Common myeloid progenitor, CD34-positive (primary cell): Measurements from ENCODE around the gene SMIM14.
"Not testable (repeated sequence)": the region's sequence is repeated elsewhere in the genome, so short reads cannot be mapped to it uniquely, and the experiment has no call there.

Experiments
- CTCF ChIA-PET: fragments of 350-600 bp; sonication (Branson Sonifier 250); formaldehyde crosslinking; loops from one replicate; lab custom pipeline; 2021; ENCODE audit warnings: antibody characterized with exemption; lab: Charles Lee
- POLR2A ChIA-PET: fragments of 350-600 bp; sonication (Branson Sonifier 250); formaldehyde crosslinking; loops from one replicate; lab custom pipeline; 2021; ENCODE audit warnings: antibody characterized with exemption; lab: Charles Lee
- DNase-seq, 3 donors: peaks; one replicate each; pipeline versions ENCODE4 v3.0.0 to v3.0.0-alpha.2; 2013
- H3K27ac ChIP-seq, 2 experiments: 1 replicate in 1 of 2; 2 replicates in 1 of 2; pipeline ENCODE4 v1.7.0; 2013; ENCODE audit warnings: inconsistent platforms in 2 of 2, low read length in 2 of 2, mild to moderate bottlenecking in 2 of 2, low read depth in 1 of 2, moderate library complexity in 1 of 2; ENCODE audit not compliant: severe bottlenecking in 2 of 2, insufficient read depth in 1 of 2, poor library complexity in 1 of 2
- H3K27me3 ChIP-seq, 5 experiments: replicated peaks in 2 of 5; 1 replicate in 3 of 5; 2 replicates in 2 of 5; pipeline versions ENCODE4 v1.6.1 to v1.7.0; 2013; ENCODE audit warnings: low read length in 4 of 5, mild to moderate bottlenecking in 2 of 5, moderate library complexity in 2 of 5, inconsistent platforms in 1 of 5; ENCODE audit not compliant: insufficient read depth in 5 of 5, control insufficient read depth in 4 of 5
- H3K36me3 ChIP-seq, 4 experiments: 1 replicate in 2 of 4; 2 replicates in 2 of 4; pipeline versions ENCODE4 v1.6.1 to v1.7.0; 2013; ENCODE audit warnings: low read length in 3 of 4, control low read depth in 1 of 4, mild to moderate bottlenecking in 1 of 4; ENCODE audit not compliant: control insufficient read depth in 4 of 4, insufficient read depth in 4 of 4
- H3K4me1 ChIP-seq, 4 experiments: 1 replicate in 3 of 4; 2 replicates in 1 of 4; pipeline versions ENCODE4 v1.6.1 to v1.7.1; 2013; ENCODE audit warnings: low read length in 3 of 4, mild to moderate bottlenecking in 3 of 4, control low read depth in 1 of 4, inconsistent platforms in 1 of 4, moderate library complexity in 1 of 4; ENCODE audit not compliant: control insufficient read depth in 4 of 4, insufficient read depth in 4 of 4; ENCODE audit errors: control extremely low read depth in 1 of 4
- H3K4me3 ChIP-seq, 7 experiments: 1 replicate in 4 of 7; 2 replicates in 3 of 7; pipeline versions ENCODE4 v1.5.1 to v1.7.0; 2013; ENCODE audit warnings: mild to moderate bottlenecking in 7 of 7, low read length in 6 of 7, moderate library complexity in 6 of 7, inconsistent platforms in 2 of 7, low read depth in 2 of 7, control low read depth in 1 of 7; ENCODE audit not compliant: insufficient read depth in 4 of 7, control insufficient read depth in 1 of 7; ENCODE audit errors: extremely low read depth in 1 of 7
- H3K9me3 ChIP-seq, 5 experiments: 1 replicate in 4 of 5; 2 replicates in 1 of 5; pipeline versions ENCODE4 v1.6.1 to v1.7.1; 2013; ENCODE audit warnings: low read length in 4 of 5, mild to moderate bottlenecking in 2 of 5, inconsistent platforms in 1 of 5, low read depth in 1 of 5, moderate library complexity in 1 of 5; ENCODE audit not compliant: control insufficient read depth in 4 of 5, insufficient read depth in 2 of 5; ENCODE audit errors: control extremely low read depth in 1 of 5
- WGBS: methylation state at CpG from one replicate; pipeline ENCODE4 v1.1.5; 2013; ENCODE audit not compliant: insufficient coverage; 5-methylcytosine and 5-hydroxymethylcytosine counted together

Gene SMIM14

GRCh38 chr4:39510348-39510929 lies 128.2 kb downstream of the SMIM14 start:
- no peaks in the 10 kb centered on the region for H3K4me1 ChIP-seq
- peaks cover 3 to 54% (median 34%) of the 10 kb centered on the region in 4 experiments for H3K36me3 ChIP-seq
- H3K4me3 ChIP-seq = no peak overlapping the region
- no peaks in the 10 kb centered on the region for H3K9me3 ChIP-seq
- no peak for DNase-seq
- ChIA-PET POLR2A (no interaction called here), CTCF (no interaction called here)
- H3K27ac ChIP-seq = no peak overlapping the region
- no peaks in the 10 kb centered on the region for H3K27me3 ChIP-seq
- no CpG with 5 or more reads among the region's 5 CpGs for WGBS

GRCh38 chr4:39505581-39505980 lies 133.1 kb downstream of the SMIM14 start:
- ChIA-PET POLR2A (no interaction called here), CTCF (no interaction called here)
- H3K4me1 ChIP-seq = no peaks in the 10 kb centered on the region
- H3K9me3 ChIP-seq = no peaks in the 10 kb centered on the region
- no peaks in the 10 kb centered on the region for H3K27me3 ChIP-seq
- no CpG with 5 or more reads among the region's 1 CpG for WGBS
- peaks cover 16 to 67% (median 43%) of the 10 kb centered on the region in 4 experiments for H3K36me3 ChIP-seq
- H3K4me3 ChIP-seq = no peak overlapping the region
- no peak for DNase-seq
- no peak overlapping the region for H3K27ac ChIP-seq

GRCh38 chr4:39504538-39504937 lies 134.1 kb downstream of the SMIM14 start:
- Histone ChIP-seq H3K4me3 (no peak overlapping the region), H3K4me1 (no peaks in the 10 kb centered on the region), H3K27ac (no peak overlapping the region), H3K9me3 (no peaks in the 10 kb centered on the region), H3K36me3 (peaks cover 16 to 61% (median 36%) of the 10 kb centered on the region in 4 experiments), H3K27me3 (no peaks in the 10 kb centered on the region)
- ChIA-PET CTCF (no interaction called here), POLR2A (no interaction called here)
- no CpG with 5 or more reads among the region's 2 CpGs for WGBS
- no peak for DNase-seq

- CTCF ChIA-PET, H3K9me3 ChIP-seq, H3K4me1 ChIP-seq, POLR2A ChIA-PET, H3K27ac ChIP-seq, DNase-seq, H3K4me3 ChIP-seq, H3K27me3 ChIP-seq: not testable (repeated sequence)
- WGBS = 97% methylated on average over 4 of the region's 4 CpGs
- H3K36me3 ChIP-seq = peaks cover 18 to 50% (median 30%) of the 10 kb centered on the region in 4 experiments
Observed at GRCh38 chr4:39502664-39503035, 136.0 kb downstream of the SMIM14 start.

- Histone ChIP-seq H3K4me1 (no peaks in the 10 kb centered on the region), H3K27me3 (no peaks in the 10 kb centered on the region), H3K4me3 (no peak overlapping the region), H3K9me3 (no peaks in the 10 kb centered on the region), H3K27ac (no peak overlapping the region), H3K36me3 (peaks cover 15 to 47% (median 28%) of the 10 kb centered on the region in 4 experiments)
- CTCF ChIA-PET = no interaction called here
- POLR2A ChIA-PET = no interaction called here
- DNase-seq = no peak
Observed at GRCh38 chr4:39502019-39502663, 136.5 kb downstream of the SMIM14 start.

- ChIA-PET CTCF (no interaction called here), POLR2A (no interaction called here)
- Histone ChIP-seq H3K27ac (no peak overlapping the region), H3K36me3 (peaks cover 7 to 22% (median 13%) of the 10 kb centered on the region in 4 experiments), H3K9me3 (no peaks in the 10 kb centered on the region), H3K4me1 (no peaks in the 10 kb centered on the region), H3K27me3 (no peaks in the 10 kb centered on the region), H3K4me3 (no peak overlapping the region)
- DNase-seq = no peak
Observed at GRCh38 chr4:39498727-39499020, 140.0 kb downstream of the SMIM14 start.

GRCh38 chr4:39497909-39498726 lies 140.5 kb downstream of the SMIM14 start:
- Histone ChIP-seq H3K4me3 (no peak overlapping the region), H3K27ac (no peak overlapping the region), H3K36me3 (peaks cover 2 to 17% (median 8%) of the 10 kb centered on the region in 4 experiments), H3K27me3 (no peaks in the 10 kb centered on the region), H3K4me1 (no peaks in the 10 kb centered on the region), H3K9me3 (no peaks in the 10 kb centered on the region)
- ChIA-PET POLR2A (no interaction called here), CTCF (no interaction called here)
- WGBS = 100% methylated on average over 1 of the region's 1 CpG
- no peak for DNase-seq
